HG03159 (cell line): ENCODE results near the gene UNCX.

ENCODE experiments used
- ATAC-seq: cut with Tn5 transposase; IDR thresholded peaks from one replicate; pipeline ENCODE4 v1.9.1; 2021; ENCODE audit warnings: mild to moderate bottlenecking, moderate library complexity; ENCODE audit not compliant: unreplicated experiment

Gene UNCX

GRCh38 chr7:1231214-1232102 is 1.2 kb upstream of the UNCX start:
- no peak for ATAC-seq

- no peak for ATAC-seq
Measured at GRCh38 chr7:1232103-1232466, 587 bp upstream of the UNCX start.

- ATAC-seq = no peak
Measured at GRCh38 chr7:1233333-1234048, 819 bp downstream of the UNCX start.

GRCh38 chr7:1234049-1234880 is 1.6 kb downstream of the UNCX start:
- no peak for ATAC-seq

- no peak for ATAC-seq
Measured at GRCh38 chr7:1234881-1235500, 2.3 kb downstream of the UNCX start.

GRCh38 chr7:1235501-1236131 is 2.9 kb downstream of the UNCX start:
- no peak for ATAC-seq

- no peak for ATAC-seq
Measured at GRCh38 chr7:1236132-1236661, 3.5 kb downstream of the UNCX start.

GRCh38 chr7:1236831-1237701 is 4.4 kb downstream of the UNCX start:
- ATAC-seq = no peak

GRCh38 chr7:1237704-1238255 is 5.1 kb downstream of the UNCX start:
- ATAC-seq = no peak

GRCh38 chr7:1238450-1238882 is 5.8 kb downstream of the UNCX start:
- no peak for ATAC-seq

GRCh38 chr7:1238931-1239802 is 6.5 kb downstream of the UNCX start:
- no peak for ATAC-seq

- no peak for ATAC-seq
Measured at GRCh38 chr7:1239803-1240516, 7.3 kb downstream of the UNCX start.

GRCh38 chr7:1240517-1241257 is 8.0 kb downstream of the UNCX start:
- ATAC-seq = no peak

- no peak for ATAC-seq
Measured at GRCh38 chr7:1241258-1241602, 8.6 kb downstream of the UNCX start.

- ATAC-seq = no peak
Measured at GRCh38 chr7:1241603-1242255, 9.1 kb downstream of the UNCX start.

- no peak for ATAC-seq
Measured at GRCh38 chr7:1242256-1242605, 9.6 kb downstream of the UNCX start.
